SK-N-SH (cell line): ENCODE results near the gene CDK10.

Experiments
- ELF1 ChIP-seq: IDR thresholded peaks from 2 replicates; pipeline ENCODE4 v1.4.0; 2012
- EZH2phosphoT487 ChIP-seq: fragments of 200-600 bp; sonication (generic); IDR thresholded peaks from 2 replicates; pipeline ENCODE4 v1.6.1; 2017; ENCODE audit warnings: low read depth, mixed run types, mild to moderate bottlenecking, antibody characterized with exemption, moderate library complexity, borderline replicate concordance
- MEF2A ChIP-seq: IDR thresholded peaks from 2 replicates; pipeline ENCODE4 v1.4.0; 2012; ENCODE audit warnings: low read depth, borderline replicate concordance
- MXI1 ChIP-seq: IDR thresholded peaks from 2 replicates; pipeline ENCODE4 v1.6.1; 2012; ENCODE audit warnings: mild to moderate bottlenecking, low read depth, low read length, improper control_type of control experiment
- POLR2AphosphoS5 ChIP-seq: IDR thresholded peaks from 2 replicates; pipeline ENCODE4 v1.6.1; 2012; ENCODE audit warnings: low read depth, low read length
- RAD21 ChIP-seq: IDR thresholded peaks from 2 replicates; pipeline ENCODE4 v1.6.1; 2012; ENCODE audit warnings: mild to moderate bottlenecking, low read length
- TCF12 ChIP-seq: IDR thresholded peaks from 2 replicates; pipeline ENCODE4 v1.4.0; 2012
- TEAD4 ChIP-seq: IDR thresholded peaks from 2 replicates; pipeline ENCODE4 v1.4.0; 2012; ENCODE audit warnings: mild to moderate bottlenecking, borderline replicate concordance; ENCODE audit not compliant: insufficient read depth
- YY1 ChIP-seq: IDR thresholded peaks from 2 replicates; pipeline ENCODE4 v1.4.0; 2012; ENCODE audit warnings: low read depth, mild to moderate bottlenecking
- TF ChIP-seq, protein P1 (sequence below): fragments of 200-600 bp; sonication (generic); IDR thresholded peaks from 2 replicates; pipeline ENCODE4 v1.6.1; 2017; ENCODE audit warnings: antibody characterized with exemption, mild to moderate bottlenecking, moderate library complexity
- TF ChIP-seq, protein P2 (sequence below): IDR thresholded peaks from 2 replicates; pipeline ENCODE4 v1.4.0; 2012; ENCODE audit warnings: low read depth
- TF ChIP-seq, protein P3 (sequence below): fragments of 150-350 bp; IDR thresholded peaks from 2 replicates; pipeline ENCODE4 v1.6.1; 2017; ENCODE audit warnings: antibody characterized with exemption, low read length, low read depth, borderline replicate concordance
- TF ChIP-seq, protein P4 (sequence below): IDR thresholded peaks from 2 replicates; pipeline ENCODE4 v1.4.0; 2012; ENCODE audit warnings: low read depth, borderline replicate concordance

DNA sequence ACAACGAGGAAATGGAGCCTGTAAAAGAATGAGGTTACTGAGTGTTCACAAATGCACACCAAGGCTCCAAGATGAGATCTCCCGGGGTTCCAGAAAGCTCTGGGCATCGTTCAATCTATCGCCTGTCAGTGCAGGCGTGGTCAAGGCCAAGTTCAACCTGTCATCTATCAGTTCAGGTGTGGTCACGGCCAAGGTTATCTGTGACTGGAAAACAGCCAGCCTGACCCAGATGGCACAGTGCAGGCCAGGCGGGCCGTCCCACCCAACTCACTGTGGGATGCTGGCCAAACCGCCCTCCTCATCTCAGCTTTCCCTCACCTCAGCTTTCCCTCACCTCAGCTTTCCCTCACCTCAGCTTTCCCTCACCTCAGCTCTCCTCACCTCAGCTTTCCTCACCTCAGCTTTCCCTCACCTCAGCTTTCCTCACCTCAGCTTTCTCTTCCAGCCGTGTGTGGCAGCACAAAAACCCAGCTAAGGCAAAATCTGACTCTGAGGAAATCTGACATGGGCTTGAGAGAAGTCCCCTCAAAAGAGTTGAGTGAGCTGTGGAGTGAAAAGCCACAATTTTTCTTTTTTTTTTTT lies 31.3 kb upstream of the CDK10 start:
- TF ChIP-seq POLR2AphosphoS5 (no peak), TCF12 (no peak), MXI1 (no peak), YY1 (no peak), MEF2A (no peak), EZH2phosphoT487 (no peak), RAD21 (no peak), TEAD4 (no peak), ELF1 (no peak)
- TF ChIP-seq, protein P1, sequence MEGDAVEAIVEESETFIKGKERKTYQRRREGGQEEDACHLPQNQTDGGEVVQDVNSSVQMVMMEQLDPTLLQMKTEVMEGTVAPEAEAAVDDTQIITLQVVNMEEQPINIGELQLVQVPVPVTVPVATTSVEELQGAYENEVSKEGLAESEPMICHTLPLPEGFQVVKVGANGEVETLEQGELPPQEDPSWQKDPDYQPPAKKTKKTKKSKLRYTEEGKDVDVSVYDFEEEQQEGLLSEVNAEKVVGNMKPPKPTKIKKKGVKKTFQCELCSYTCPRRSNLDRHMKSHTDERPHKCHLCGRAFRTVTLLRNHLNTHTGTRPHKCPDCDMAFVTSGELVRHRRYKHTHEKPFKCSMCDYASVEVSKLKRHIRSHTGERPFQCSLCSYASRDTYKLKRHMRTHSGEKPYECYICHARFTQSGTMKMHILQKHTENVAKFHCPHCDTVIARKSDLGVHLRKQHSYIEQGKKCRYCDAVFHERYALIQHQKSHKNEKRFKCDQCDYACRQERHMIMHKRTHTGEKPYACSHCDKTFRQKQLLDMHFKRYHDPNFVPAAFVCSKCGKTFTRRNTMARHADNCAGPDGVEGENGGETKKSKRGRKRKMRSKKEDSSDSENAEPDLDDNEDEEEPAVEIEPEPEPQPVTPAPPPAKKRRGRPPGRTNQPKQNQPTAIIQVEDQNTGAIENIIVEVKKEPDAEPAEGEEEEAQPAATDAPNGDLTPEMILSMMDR, result no peak
- TF ChIP-seq, protein P2, sequence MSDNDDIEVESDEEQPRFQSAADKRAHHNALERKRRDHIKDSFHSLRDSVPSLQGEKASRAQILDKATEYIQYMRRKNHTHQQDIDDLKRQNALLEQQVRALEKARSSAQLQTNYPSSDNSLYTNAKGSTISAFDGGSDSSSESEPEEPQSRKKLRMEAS, result no peak
- TF ChIP-seq, protein P3, sequence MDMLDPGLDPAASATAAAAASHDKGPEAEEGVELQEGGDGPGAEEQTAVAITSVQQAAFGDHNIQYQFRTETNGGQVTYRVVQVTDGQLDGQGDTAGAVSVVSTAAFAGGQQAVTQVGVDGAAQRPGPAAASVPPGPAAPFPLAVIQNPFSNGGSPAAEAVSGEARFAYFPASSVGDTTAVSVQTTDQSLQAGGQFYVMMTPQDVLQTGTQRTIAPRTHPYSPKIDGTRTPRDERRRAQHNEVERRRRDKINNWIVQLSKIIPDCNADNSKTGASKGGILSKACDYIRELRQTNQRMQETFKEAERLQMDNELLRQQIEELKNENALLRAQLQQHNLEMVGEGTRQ, result no peak
- TF ChIP-seq, protein P4, sequence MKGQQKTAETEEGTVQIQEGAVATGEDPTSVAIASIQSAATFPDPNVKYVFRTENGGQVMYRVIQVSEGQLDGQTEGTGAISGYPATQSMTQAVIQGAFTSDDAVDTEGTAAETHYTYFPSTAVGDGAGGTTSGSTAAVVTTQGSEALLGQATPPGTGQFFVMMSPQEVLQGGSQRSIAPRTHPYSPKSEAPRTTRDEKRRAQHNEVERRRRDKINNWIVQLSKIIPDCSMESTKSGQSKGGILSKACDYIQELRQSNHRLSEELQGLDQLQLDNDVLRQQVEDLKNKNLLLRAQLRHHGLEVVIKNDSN, result no peak
